GM19395 (cell line): ENCODE results near the gene TNRC18.
"Not testable (repeated sequence)": the region's sequence is repeated elsewhere in the genome, so short reads cannot be mapped to it uniquely, and the experiment has no call there.

Experiments used
- ATAC-seq: cut with Tn5 transposase; IDR thresholded peaks from one replicate; pipeline ENCODE4 v1.9.1; 2021; ENCODE audit warnings: mild to moderate bottlenecking, moderate library complexity; ENCODE audit not compliant: unreplicated experiment

TNRC18 gene

GRCh38 chr7:5324961-5325360 is 98.7 kb downstream of the TNRC18 start:
- ATAC-seq, result no peak

GRCh38 chr7:5323800-5324781 is 99.5 kb downstream of the TNRC18 start:
- ATAC-seq, result not testable (repeated sequence)

GRCh38 chr7:5322621-5323410 is 100.8 kb downstream of the TNRC18 start:
- no peak for ATAC-seq

- ATAC-seq, result no peak
Measured at GRCh38 chr7:5320802-5321396, 102.7 kb downstream of the TNRC18 start.

- ATAC-seq, result no peak
Measured at GRCh38 chr7:5320391-5320790, 103.2 kb downstream of the TNRC18 start.

GRCh38 chr7:5318613-5319012 is 105.0 kb downstream of the TNRC18 start:
- not testable (repeated sequence) for ATAC-seq

GRCh38 chr7:5315761-5316160 is 107.9 kb downstream of the TNRC18 start:
- ATAC-seq, result no peak

GRCh38 chr7:5314864-5315263 is 108.8 kb downstream of the TNRC18 start:
- no peak for ATAC-seq

- ATAC-seq, result not testable (repeated sequence)
Measured at GRCh38 chr7:5313076-5313885, 110.4 kb downstream of the TNRC18 start.

- ATAC-seq, result not testable (repeated sequence)
Measured at GRCh38 chr7:5312276-5313070, 111.2 kb downstream of the TNRC18 start.

- ATAC-seq, result no peak
Measured at GRCh38 chr7:5310822-5311405, 112.7 kb downstream of the TNRC18 start.

GRCh38 chr7:5309146-5309545 is 114.5 kb downstream of the TNRC18 start:
- no peak for ATAC-seq

GRCh38 chr7:5307221-5308142 is 116.2 kb downstream of the TNRC18 start:
- not testable (repeated sequence) for ATAC-seq

- not testable (repeated sequence) for ATAC-seq
Measured at GRCh38 chr7:5305050-5305449, 118.6 kb downstream of the TNRC18 start.

GRCh38 chr7:5303591-5304505 is 119.8 kb downstream of the TNRC18 start:
- ATAC-seq, result no peak

- ATAC-seq, result no peak
Measured at GRCh38 chr7:5303061-5303460, 120.6 kb downstream of the TNRC18 start.

GRCh38 chr7:5302577-5302976 is 121.1 kb downstream of the TNRC18 start:
- no peak for ATAC-seq
